ENCODE data around the gene KEL. TPM values are rescaled to one million over a fixed set of nuclear protein-coding genes. Genes with fewer than 3 reads are reported as not detected.

The KEL gene
- total and polyA plus RNA-seq, 2 donors (not counting 3 experiments of a cell fraction or from before 2014, with no cell fraction given): 0.30 to 1.2 TPM

- dilution Hi-C loops (cut with MboI; ENCODE audit: extremely low pct_ligation_motif_present, low sequenced_read_pairs) (no loop called here), intact Hi-C loops (cut with micrococcal nuclease) (no loop called here)
- no TSS peak for BruUV-seq (replicated peaks)
- no peaks in the 10 kb centered on the region for H3K27me3 ChIP-seq (ENCODE audit: control insufficient read depth in 2 of 2, insufficient read depth in 2 of 2, low read length in 2 of 2)
- no peaks in the 10 kb centered on the region for H3K9me3 ChIP-seq (replicated peaks; ENCODE audit: control insufficient read depth, insufficient read depth, low read length)
- H3K27ac ChIP-seq (ENCODE audit: insufficient read depth, low read depth, low read length): no peak overlapping the region
- H4K20me1 ChIP-seq (replicated peaks; ENCODE audit: control insufficient read depth, extremely low read depth, insufficient read depth, low read length): no peaks in the 10 kb centered on the region
- H3K36me3 ChIP-seq (ENCODE audit: control insufficient read depth in 2 of 2, extremely low read depth in 1 of 2, insufficient read depth in 2 of 2, low read length in 2 of 2): no peaks in the 10 kb centered on the region
- H3K4me3 ChIP-seq (replicated peaks in 1 of 3; ENCODE audit: insufficient read depth in 1 of 3, low read depth in 1 of 3, low read length in 3 of 3): no peak overlapping the region
- no peak overlapping the region for H2AFZ ChIP-seq (ENCODE audit: low read depth, low read length)
- DNase-seq (ENCODE audit: low read depth, low spot score) (no peak), FAIRE-seq (no peak)
- no peak overlapping the region for H3K4me2 ChIP-seq (ENCODE audit: insufficient read depth, low read length)
- CTCF ChIA-PET: interaction anchor here (0.6 to 1.7 kb wide), 4 partner anchors 9 to 305 kb away, joined by 3 to 11 read pairs (median 8); no protein-coding TSS in a partner anchor
- no peaks in the 10 kb centered on the region for H3K4me1 ChIP-seq (ENCODE audit: control insufficient read depth, extremely low read depth, insufficient read depth, low read length)
- POLR2A ChIA-PET: no interaction called here
- no peak for TF ChIP-seq JUN (IDR thresholded peaks at IDR 0.05; ENCODE audit: borderline replicate concordance, insufficient read depth, insufficient read length, low read depth)
- no peak for TF ChIP-seq MAX (IDR thresholded peaks at IDR 0.05; ENCODE audit: insufficient read depth, insufficient read length)
- TF ChIP-seq MYC (IDR thresholded peaks at IDR 0.05; ENCODE audit: low read depth, low read length): no peak
- no peak for TF ChIP-seq POLR2A (IDR thresholded peaks at IDR 0.05; ENCODE audit: low read depth, low read length)
- no peak for TF ChIP-seq EZH2 (IDR thresholded peaks at IDR 0.05; ENCODE audit: borderline replicate concordance, low read depth, low read length, severe bottlenecking)
- TF ChIP-seq CTCF (IDR thresholded peaks at IDR 0.05; ENCODE audit: extremely low read depth in 1 of 2, insufficient read depth in 1 of 2, low read depth in 1 of 2, low read length in 2 of 2): no peak
- no peak for TF ChIP-seq FOS (IDR thresholded peaks at IDR 0.05; ENCODE audit: borderline replicate concordance, insufficient read depth, low read length)
- no peak for TF ChIP-seq GATA2 (IDR thresholded peaks at IDR 0.05; ENCODE audit: insufficient read depth, insufficient read length, low read depth, low read length)
- no peak for TF ChIP-seq POLR2AphosphoS5 (IDR thresholded peaks at IDR 0.05; ENCODE audit: insufficient read depth, low read depth, low read length)
- no peak overlapping the region for H3K9ac ChIP-seq (replicated peaks; ENCODE audit: extremely low read depth, insufficient read depth, low read length)
- H3K9me1 ChIP-seq (replicated peaks; ENCODE audit: control insufficient read depth, extremely low read depth, insufficient read depth, low read length): no peaks in the 10 kb centered on the region
- H3K79me2 ChIP-seq (ENCODE audit: control insufficient read depth, insufficient read depth, low read length): no peaks in the 10 kb centered on the region
Measured at GRCh38 chr7:142910031-142910433, 52.1 kb downstream of the KEL start.
